ENCODE measurements around the gene KRT16. TPM values are rescaled to one million over a fixed set of nuclear protein-coding genes. Genes with fewer than 3 reads are reported as not detected.

Gene KRT16
- total RNA-seq, 2 donors from 2014 or later = 4.0 to 6.7 TPM

DNA sequence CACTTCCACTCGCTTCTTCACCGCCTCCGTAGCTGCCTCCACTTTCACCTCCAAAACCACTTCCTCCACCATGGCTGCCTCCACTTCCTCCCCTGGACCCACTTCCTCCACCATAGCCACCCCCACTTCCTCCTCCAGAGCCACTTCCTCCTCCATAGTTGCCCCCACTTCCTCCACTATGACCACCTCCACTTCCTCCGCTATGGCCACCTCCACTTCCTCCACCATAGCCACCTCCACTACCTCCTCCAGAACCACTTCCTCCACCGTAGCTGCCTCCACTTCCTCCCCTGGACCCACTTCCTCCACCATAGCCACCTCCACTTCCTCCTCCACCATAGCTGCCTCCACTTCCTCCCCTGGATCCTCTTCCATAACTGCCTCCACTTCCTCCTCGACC lies 45.2 kb downstream of the KRT16 start:
- no peak for TF ChIP-seq POLR2A (IDR thresholded peaks at IDR 0.05)
- TF ChIP-seq, protein P1, sequence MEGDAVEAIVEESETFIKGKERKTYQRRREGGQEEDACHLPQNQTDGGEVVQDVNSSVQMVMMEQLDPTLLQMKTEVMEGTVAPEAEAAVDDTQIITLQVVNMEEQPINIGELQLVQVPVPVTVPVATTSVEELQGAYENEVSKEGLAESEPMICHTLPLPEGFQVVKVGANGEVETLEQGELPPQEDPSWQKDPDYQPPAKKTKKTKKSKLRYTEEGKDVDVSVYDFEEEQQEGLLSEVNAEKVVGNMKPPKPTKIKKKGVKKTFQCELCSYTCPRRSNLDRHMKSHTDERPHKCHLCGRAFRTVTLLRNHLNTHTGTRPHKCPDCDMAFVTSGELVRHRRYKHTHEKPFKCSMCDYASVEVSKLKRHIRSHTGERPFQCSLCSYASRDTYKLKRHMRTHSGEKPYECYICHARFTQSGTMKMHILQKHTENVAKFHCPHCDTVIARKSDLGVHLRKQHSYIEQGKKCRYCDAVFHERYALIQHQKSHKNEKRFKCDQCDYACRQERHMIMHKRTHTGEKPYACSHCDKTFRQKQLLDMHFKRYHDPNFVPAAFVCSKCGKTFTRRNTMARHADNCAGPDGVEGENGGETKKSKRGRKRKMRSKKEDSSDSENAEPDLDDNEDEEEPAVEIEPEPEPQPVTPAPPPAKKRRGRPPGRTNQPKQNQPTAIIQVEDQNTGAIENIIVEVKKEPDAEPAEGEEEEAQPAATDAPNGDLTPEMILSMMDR (IDR thresholded peaks at IDR 0.05) = no peak
- TF ChIP-seq POLR2AphosphoS5 (IDR thresholded peaks at IDR 0.05) = no peak
- no peaks in the 10 kb centered on the region for H3K4me1 ChIP-seq (replicated peaks)
- H3K36me3 ChIP-seq = no peaks in the 10 kb centered on the region
- no peak overlapping the region for H3K4me3 ChIP-seq
- H3K27ac ChIP-seq = no peak overlapping the region
- H3K9me3 ChIP-seq = no peaks in the 10 kb centered on the region
- intact Hi-C loops (cut with DNase I) = no loop called here
- DNase-seq (ENCODE audit: low spot score) = no peak
- no peaks in the 10 kb centered on the region for H3K27me3 ChIP-seq (replicated peaks; ENCODE audit: insufficient read depth)
- 94% methylated on average over 6 of the region's 6 CpGs for WGBS

DNA sequence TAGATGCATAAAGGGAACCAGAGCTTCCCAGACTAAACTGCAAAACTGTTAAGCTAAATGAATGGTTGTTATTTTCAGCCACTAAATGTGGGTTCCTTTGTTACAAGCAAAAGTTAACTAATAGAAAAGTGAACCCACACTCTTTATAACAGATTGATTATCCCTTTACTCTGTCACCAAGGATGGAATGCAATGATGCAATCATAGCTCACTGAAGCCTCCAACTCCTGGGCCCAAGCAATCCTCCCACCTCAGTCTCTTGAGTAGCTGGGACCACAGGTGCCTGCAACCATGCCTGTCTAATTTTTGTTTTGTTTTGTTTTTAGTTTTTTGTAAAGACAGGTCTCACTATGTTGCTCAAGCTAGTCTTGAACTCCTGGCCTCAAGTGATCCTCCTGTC lies 47.2 kb downstream of the KRT16 start:
- TF ChIP-seq, protein P1 (IDR thresholded peaks at IDR 0.05) = no peak
- no peak for TF ChIP-seq POLR2A (IDR thresholded peaks at IDR 0.05)
- no peak for TF ChIP-seq POLR2AphosphoS5 (IDR thresholded peaks at IDR 0.05)
- Histone ChIP-seq H3K9me3 (no peaks in the 10 kb centered on the region), H3K27me3 (replicated peaks; ENCODE audit: insufficient read depth) (no peaks in the 10 kb centered on the region), H3K36me3 (no peaks in the 10 kb centered on the region), H3K4me1 (replicated peaks) (no peaks in the 10 kb centered on the region), H3K4me3 (no peak overlapping the region), H3K27ac (no peak overlapping the region)
- intact Hi-C loops (cut with DNase I) = no loop called here
- DNase-seq (ENCODE audit: low spot score) = no peak

DNA sequence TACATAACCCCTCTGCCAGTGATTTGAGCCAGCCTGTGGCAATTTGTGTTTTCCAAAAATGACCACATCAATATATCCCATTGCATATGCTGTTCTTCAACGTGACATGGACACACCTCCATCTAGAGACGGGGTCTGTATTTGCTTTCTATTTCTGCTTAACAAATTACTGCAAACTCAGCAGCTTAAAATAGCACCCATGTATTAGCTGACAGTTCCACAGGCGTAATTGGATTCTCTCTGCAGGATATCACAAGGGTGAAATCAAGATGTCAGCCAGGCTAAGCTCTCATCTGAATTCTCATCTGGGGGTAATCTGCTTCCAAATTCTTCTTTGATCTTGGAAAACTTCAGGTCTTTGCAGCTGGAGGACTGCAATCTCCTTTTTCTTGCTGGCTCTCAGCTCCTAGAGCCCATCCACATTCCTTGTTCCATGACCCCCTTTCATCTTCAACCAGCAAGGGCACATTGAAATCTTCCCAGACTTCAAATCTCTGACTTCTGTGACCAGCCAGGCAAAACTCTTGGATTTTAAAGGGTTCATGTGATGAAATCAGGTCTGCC lies 48.9 kb downstream of the KRT16 start:
- Histone ChIP-seq H3K36me3 (no peaks in the 10 kb centered on the region), H3K27me3 (replicated peaks; ENCODE audit: insufficient read depth) (no peaks in the 10 kb centered on the region), H3K9me3 (no peaks in the 10 kb centered on the region), H3K4me1 (replicated peaks) (no peaks in the 10 kb centered on the region), H3K27ac (no peak overlapping the region), H3K4me3 (no peak overlapping the region)
- 52% methylated on average over 3 of the region's 3 CpGs for WGBS
- intact Hi-C loops (cut with DNase I) = no loop called here
- TF ChIP-seq POLR2A (IDR thresholded peaks at IDR 0.05) (no peak), POLR2AphosphoS5 (IDR thresholded peaks at IDR 0.05) (no peak)
- TF ChIP-seq, protein P1 (IDR thresholded peaks at IDR 0.05) = no peak
- DNase-seq (ENCODE audit: low spot score) = no peak

DNA sequence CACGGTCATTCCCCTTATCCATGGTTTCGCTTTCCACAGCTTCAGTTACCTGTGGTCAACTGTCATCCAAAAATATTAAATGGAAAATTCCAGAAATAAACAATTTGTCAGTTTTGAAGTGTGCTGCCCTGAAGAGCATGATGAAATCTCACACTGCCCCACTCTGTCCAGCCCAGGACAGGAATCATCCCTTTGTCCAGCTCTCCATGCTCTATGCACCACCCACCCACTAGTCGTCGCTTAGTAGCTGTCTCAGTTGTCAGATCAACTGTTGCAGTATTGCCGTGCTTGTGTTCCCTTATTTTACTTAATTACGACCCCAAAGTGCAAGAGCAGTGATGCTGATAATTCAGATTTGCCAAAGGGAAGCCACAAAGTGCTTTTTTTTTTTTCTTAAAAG lies 51.0 kb downstream of the KRT16 start:
- DNase-seq (ENCODE audit: low spot score) = no peak
- Histone ChIP-seq H3K27me3 (replicated peaks; ENCODE audit: insufficient read depth) (no peaks in the 10 kb centered on the region), H3K4me3 (no peak overlapping the region), H3K36me3 (no peaks in the 10 kb centered on the region), H3K9me3 (no peaks in the 10 kb centered on the region), H3K27ac (no peak overlapping the region), H3K4me1 (replicated peaks) (no peaks in the 10 kb centered on the region)
- intact Hi-C loops (cut with DNase I) = no loop called here
- WGBS = 87% methylated on average over 6 of the region's 6 CpGs
- TF ChIP-seq POLR2AphosphoS5 (IDR thresholded peaks at IDR 0.05) (no peak), POLR2A (IDR thresholded peaks at IDR 0.05) (no peak)
- TF ChIP-seq, protein P1 (IDR thresholded peaks at IDR 0.05) = no peak

Other genes starting within 250 kb of the KRT16 start
- not detected for gene KRT33B, start 243.0 kb downstream of the KRT16 start, total RNA-seq
- gene KRT34, start 230.5 kb downstream of the KRT16 start, total RNA-seq = 1 to 10 TPM in 1 of 2 donors, not detected in 1; 1.5 TPM
- gene KRT31, start 215.2 kb downstream of the KRT16 start, total RNA-seq = not detected
- not detected for gene KRT37, start 188.2 kb downstream of the KRT16 start, total RNA-seq
- not detected for gene KRT38, start 171.8 kb downstream of the KRT16 start, total RNA-seq
- not detected for gene KRT32, start 145.4 kb downstream of the KRT16 start, total RNA-seq
- gene KRT35, start 131.6 kb downstream of the KRT16 start, total RNA-seq = not detected
- gene KRT36, start 122.9 kb downstream of the KRT16 start, total RNA-seq = not detected
- gene KRT13, start 107.2 kb downstream of the KRT16 start, total RNA-seq = 10 to 100 TPM; 38.4 to 62.7 TPM
- gene KRT15, start 93.9 kb downstream of the KRT16 start, total RNA-seq = 1,000 to 10,000 TPM in 1 of 2 donors, 100 to 1,000 TPM in 1; 138 to 1,038 TPM
- gene KRT19, start 84.5 kb downstream of the KRT16 start, total RNA-seq = 100 to 1,000 TPM; 351 to 398 TPM
- gene KRT9, start 40.7 kb downstream of the KRT16 start, total RNA-seq = not detected
- gene KRT14, start 25.9 kb downstream of the KRT16 start, total RNA-seq = 100 to 1,000 TPM in 1 of 2 donors, 10 to 100 TPM in 1; 28.1 to 298 TPM
- 100 to 1,000 TPM; 201 to 360 TPM for gene KRT17, start 11.8 kb upstream of the KRT16 start, total RNA-seq
- 100 to 1,000 TPM; 136 to 320 TPM for gene EIF1, start 76.1 kb upstream of the KRT16 start, total RNA-seq
- not detected for gene GAST, start 99.6 kb upstream of the KRT16 start, total RNA-seq
- gene HAP1, start 121.9 kb upstream of the KRT16 start, total RNA-seq = 1 to 10 TPM in 1 of 2 donors, under 1 TPM in 1; 0.55 to 3.6 TPM
- 100 to 1,000 TPM; 146 to 266 TPM for gene JUP, start 173.9 kb upstream of the KRT16 start, total RNA-seq
- 10 to 100 TPM; 15.8 to 19.6 TPM for gene P3H4, start 199.2 kb upstream of the KRT16 start, total RNA-seq
- gene FKBP10, start 200.2 kb upstream of the KRT16 start, total RNA-seq = 10 to 100 TPM; 24.5 to 50.2 TPM
- 10 to 100 TPM; 53.9 to 67.2 TPM for gene NT5C3B, start 223.5 kb upstream of the KRT16 start, total RNA-seq
- 1 to 10 TPM in 1 of 2 donors, under 1 TPM in 1; 0.14 to 6.5 TPM for gene KLHL10, start 225.1 kb upstream of the KRT16 start, total RNA-seq

Measured in prostate gland (tissue), 2 donors.